HG02884 (cell line): ENCODE data around the gene AP5Z1.

Source experiments
- ATAC-seq: cut with Tn5 transposase; IDR thresholded peaks from one replicate; pipeline ENCODE4 v1.9.1; 2021; ENCODE audit warnings: mild to moderate bottlenecking, moderate library complexity; ENCODE audit not compliant: unreplicated experiment

The AP5Z1 gene

DNA sequence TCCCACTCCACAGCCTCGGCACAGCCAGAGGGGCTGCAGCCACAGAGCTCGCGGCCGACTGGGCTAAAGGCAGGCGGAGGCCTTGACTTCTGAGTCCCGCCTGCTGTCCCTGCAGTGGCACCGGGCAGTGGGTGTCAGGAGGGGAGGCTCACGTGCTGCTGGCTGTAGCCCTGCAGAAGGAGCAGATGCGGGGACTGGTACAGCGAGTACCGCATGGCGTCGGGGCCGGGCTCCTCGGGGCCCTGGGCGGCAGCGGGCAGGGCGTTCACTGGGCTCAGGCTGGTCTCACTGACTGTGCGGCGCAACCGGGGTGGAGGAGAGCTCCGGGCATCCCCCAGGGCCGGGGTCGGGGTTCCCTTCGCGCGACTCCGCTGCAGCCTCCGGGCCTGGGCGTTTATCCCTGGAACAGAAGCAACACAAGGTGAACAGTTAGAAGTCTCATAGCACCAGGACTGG is 60.8 kb downstream of the AP5Z1 start:
- no peak for ATAC-seq

DNA sequence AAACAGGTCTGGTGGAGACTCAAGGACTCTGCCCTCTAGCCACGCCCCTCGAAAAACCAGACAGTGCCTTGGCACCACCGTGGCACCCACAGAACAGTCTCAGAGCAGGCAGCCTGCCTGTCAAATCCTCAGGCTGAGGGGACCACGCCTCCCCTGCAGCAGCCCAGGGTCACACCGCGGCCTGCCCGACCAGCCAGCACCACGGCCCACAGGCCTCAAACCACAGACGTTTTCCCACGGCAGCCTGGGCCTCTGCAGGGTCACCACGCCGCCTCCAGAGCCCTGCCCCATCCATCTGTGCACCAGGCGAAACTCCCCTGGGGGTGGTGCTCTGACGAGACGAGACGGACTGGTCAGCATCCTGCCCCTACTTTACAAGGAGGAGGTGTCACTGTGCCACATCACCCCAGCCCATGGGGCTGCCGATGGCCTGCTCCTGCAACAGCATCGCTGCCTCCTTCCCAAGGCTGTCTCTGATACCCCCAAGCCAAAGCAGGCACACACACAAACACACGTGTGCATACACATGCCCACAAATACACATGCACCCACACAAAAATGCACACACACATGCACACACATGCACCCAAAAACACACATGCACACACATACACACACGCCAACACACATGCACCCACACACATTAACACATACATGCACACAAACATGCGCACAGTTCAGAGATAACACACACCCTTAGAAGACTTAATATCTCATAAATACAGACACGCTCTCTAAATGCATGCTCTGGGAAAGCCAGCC is 61.8 kb downstream of the AP5Z1 start:
- ATAC-seq, result no peak

DNA sequence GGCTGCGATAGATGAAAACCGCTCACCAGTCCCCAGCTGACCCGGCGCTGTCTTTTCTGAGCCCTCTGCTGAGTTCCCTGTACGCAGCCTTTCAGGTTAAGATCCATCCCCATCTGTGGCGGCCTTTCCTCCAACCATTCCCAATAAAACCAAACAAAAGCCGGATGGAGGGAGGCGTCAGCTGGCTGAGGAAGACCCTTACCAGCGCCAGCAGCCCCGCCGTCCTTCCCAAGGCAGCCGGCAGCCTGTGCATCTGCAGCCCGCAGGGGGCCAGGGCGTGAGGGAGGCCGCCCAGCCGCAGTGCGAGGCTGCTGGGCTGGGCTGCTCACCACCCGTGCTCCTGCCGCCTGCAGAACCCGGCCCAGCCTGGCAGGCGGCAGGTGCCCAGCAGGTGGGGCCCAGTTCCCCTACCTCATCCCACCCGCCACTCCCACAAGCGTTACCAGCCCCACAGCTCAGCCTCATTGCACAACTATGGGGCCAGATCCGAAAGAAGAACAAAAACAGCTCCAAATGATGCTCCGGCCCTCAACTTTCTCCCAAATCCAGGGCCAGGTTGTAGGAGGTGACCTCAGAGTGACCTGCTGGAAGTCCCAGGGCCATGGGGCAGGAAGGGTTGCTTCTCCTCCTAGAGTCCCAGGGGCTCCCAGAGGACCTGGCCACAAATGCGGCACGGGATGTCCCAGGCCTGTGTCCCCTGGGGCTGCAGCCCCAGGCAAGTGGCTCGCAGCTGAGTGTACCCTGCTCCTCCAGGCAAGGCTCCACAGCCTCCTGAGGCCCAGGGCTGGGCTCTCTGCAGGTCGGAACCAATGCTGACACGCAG is 62.6 kb downstream of the AP5Z1 start:
- no peak for ATAC-seq

DNA sequence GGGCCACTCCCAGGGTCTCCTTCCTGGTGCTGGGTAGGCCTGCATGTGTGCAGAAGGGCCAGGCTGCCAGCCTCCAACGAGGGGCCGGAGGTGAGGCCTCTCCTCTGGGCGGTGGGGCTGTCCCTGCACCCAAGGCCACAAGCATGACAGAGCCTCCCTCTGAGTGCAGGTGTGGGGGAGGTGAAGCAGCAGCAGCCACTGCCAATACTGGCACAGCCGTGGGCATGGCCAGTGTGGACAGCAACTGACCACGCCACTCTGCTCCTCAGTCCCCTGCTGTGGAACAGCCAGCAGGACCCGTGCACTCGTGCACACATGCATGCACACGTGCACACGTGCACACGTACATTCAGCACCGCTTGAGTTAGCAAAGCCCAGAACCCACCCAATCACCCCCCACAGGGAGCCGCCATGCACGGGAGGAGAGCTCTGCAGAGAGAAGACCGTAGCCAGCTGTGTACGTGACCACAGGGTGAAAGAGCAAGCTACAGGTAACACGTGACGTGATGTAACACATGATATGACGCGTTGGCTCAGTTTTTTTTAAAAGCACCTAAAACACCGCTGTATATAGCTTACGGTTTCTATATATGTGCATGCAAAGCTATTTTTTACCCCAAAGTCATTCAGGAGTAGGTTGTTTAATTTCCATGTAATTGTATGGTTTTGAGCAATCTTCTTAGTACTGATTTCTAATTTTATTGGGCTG is 63.4 kb downstream of the AP5Z1 start:
- no peak for ATAC-seq

DNA sequence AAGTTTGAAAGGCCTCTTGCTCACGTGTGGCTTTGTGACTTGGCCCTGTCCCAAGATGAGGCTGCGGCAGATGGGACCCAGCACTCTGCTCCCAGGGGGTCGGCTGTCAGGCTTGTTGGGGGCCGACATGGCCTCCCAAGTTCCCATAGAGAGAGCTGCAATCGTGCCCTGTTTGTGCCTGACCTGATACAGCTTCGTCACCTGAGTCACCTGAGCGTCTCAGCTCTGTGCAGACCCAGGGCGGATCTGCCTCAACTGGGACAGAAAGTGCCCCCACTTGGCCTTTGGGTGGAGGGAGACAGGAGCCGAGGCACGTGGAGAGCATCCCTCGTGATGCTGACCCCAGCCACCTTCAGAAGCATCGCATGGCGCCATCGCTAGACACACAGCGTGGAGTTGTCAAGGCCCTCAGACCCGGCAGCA is 64.7 kb downstream of the AP5Z1 start:
- ATAC-seq, result no peak
